Motor neuron (in vitro differentiated cells): ENCODE data around the gene IRF2. TPM values are rescaled to one million over a fixed set of nuclear protein-coding genes. Genes with fewer than 3 reads are reported as not detected.
A peak's percentile ranks its signal among the peaks of the same experiment; 100 is the strongest.

Source experiments
- ATAC-seq, 8 experiments: fragments of 200-7000 bp; cut with Tn5 transposase; replicated peaks in 6 of 8; 2 replicates each; pipeline ENCODE4 v1.8.0; 2021; ENCODE audit warnings: mild to moderate bottlenecking in 8 of 8, moderate library complexity in 8 of 8
- H3K27ac ChIP-seq, 2 donors: fragments of 250-450 bp; sonication (Bioruptor Pico); 2 replicates each; pipeline ENCODE4 v1.9.0; 2021; ENCODE audit warnings: antibody characterized with exemption in 2 of 2, mild to moderate bottlenecking in 2 of 2, moderate library complexity in 1 of 2
- H3K4me1 ChIP-seq, 2 donors: fragments of 250-450 bp; sonication (Bioruptor Pico); replicated peaks in 1 of 2; 2 replicates each; pipeline ENCODE4 v1.6.1; 2021; ENCODE audit warnings: antibody characterized with exemption in 2 of 2, mild to moderate bottlenecking in 2 of 2, moderate library complexity in 1 of 2
- H3K4me3 ChIP-seq, 5 donors: fragments of 250-450 bp; sonication (Bioruptor Pico); 2 replicates each; pipeline ENCODE4 v1.9.0; 2021; ENCODE audit warnings: antibody characterized with exemption in 5 of 5, mild to moderate bottlenecking in 5 of 5, moderate library complexity in 4 of 5
- WGBS, 10 experiments: fragments of 450-650 bp; shearing (Covaris generic); methylation state at CpG; one replicate each; pipeline ENCODE4 v1.0.0; 2022; 5-methylcytosine and 5-hydroxymethylcytosine counted together
- in situ Hi-C, 9 experiments: fragments of 400-800 bp; cut with MboI; loops; one replicate each; pipeline ENCODE4 v1.15.0; 2021; ENCODE audit warnings: low sequenced_read_pairs in 9 of 9, low pct_unique_long_range_greater_than_20kb in 2 of 9; ENCODE audit not compliant: unreplicated experiment in 9 of 9
- total RNA-seq, 8 experiments: library from RNA; unstranded; fragments of 300-600 nt; gene quantifications; 2 replicates each; pipeline versions ENCODE4 v1.2.3 to v1.2.4, GENCODE V29; 2022

IRF2 gene
- total RNA-seq, 8 experiments from 2014 or later = 6.3 to 36.7 (median 15.3) TPM

- H3K4me1 ChIP-seq = peaks cover 21 to 23% of the 10 kb centered on the region in 2 donors
- in situ Hi-C loops = no loop called here
- no peak for ATAC-seq
- H3K27ac ChIP-seq = no peak overlapping the region
- 44 to 100% (median 75%) methylated on average over 5 to 13 of the region's 17 CpGs; no CpG with 5 or more reads in 2 of the 10 experiments for WGBS, 10 experiments
- no peak overlapping the region for H3K4me3 ChIP-seq
Observed at GRCh38 chr4:184392748-184393559, 81.4 kb downstream of the IRF2 start.

- Histone ChIP-seq H3K4me3 (no peak overlapping the region), H3K4me1 (peaks cover 17 to 23% of the 10 kb centered on the region in 2 donors), H3K27ac (no peak overlapping the region)
- no peak for ATAC-seq
- WGBS, 10 experiments = 50 to 100% (median 100%) methylated on average over 1 to 5 of the region's 6 CpGs; no CpG with 5 or more reads in 3 of the 10 experiments
- in situ Hi-C loops = no loop called here
Observed at GRCh38 chr4:184392316-184392715, 82.0 kb downstream of the IRF2 start.

- Histone ChIP-seq H3K4me3 (no peak overlapping the region), H3K27ac (no peak overlapping the region), H3K4me1 (peaks cover 17 to 38% of the 10 kb centered on the region in 2 donors)
- in situ Hi-C loops = no loop called here
- 61 to 98% (median 80%) methylated on average over 1 to 13 of the region's 24 CpGs for WGBS, 10 experiments
- peak in 1 of 8 experiments; percentile 9 for ATAC-seq
Observed at GRCh38 chr4:184389978-184390900, 84.1 kb downstream of the IRF2 start.

GRCh38 chr4:184388106-184388505 lies 86.2 kb downstream of the IRF2 start:
- H3K27ac ChIP-seq = no peak overlapping the region
- H3K4me1 ChIP-seq = peaks cover 17 to 57% of the 10 kb centered on the region in 2 donors
- in situ Hi-C loops = no loop called here
- no peak for ATAC-seq
- no peak overlapping the region for H3K4me3 ChIP-seq
- 80 to 100% (median 93%) methylated on average over 1 to 4 of the region's 6 CpGs; no CpG with 5 or more reads in 3 of the 10 experiments for WGBS, 10 experiments

GRCh38 chr4:184387351-184387750 lies 87.0 kb downstream of the IRF2 start:
- in situ Hi-C loops = no loop called here
- ATAC-seq = no peak
- Histone ChIP-seq H3K4me3 (no peak overlapping the region), H3K27ac (no peak overlapping the region), H3K4me1 (peaks cover 12 to 54% of the 10 kb centered on the region in 2 donors)
- 50 to 100% (median 80%) methylated on average over 1 to 6 of the region's 6 CpGs; no CpG with 5 or more reads in 1 of the 10 experiments for WGBS, 10 experiments

- peak in 1 of 8 experiments; percentile 2 for ATAC-seq
- in situ Hi-C loops = no loop called here
- no peak overlapping the region for H3K4me3 ChIP-seq
- H3K27ac ChIP-seq = no peak overlapping the region
- peaks cover 10 to 56% of the 10 kb centered on the region in 2 donors for H3K4me1 ChIP-seq
- 18 to 100% (median 43%) methylated on average over 1 to 9 of the region's 10 CpGs; no CpG with 5 or more reads in 1 of the 10 experiments for WGBS, 10 experiments
Observed at GRCh38 chr4:184386271-184386781, 88.0 kb downstream of the IRF2 start.

- peaks cover 10 to 56% of the 10 kb centered on the region in 2 donors for H3K4me1 ChIP-seq
- ATAC-seq = no peak
- in situ Hi-C loops = no loop called here
Observed at GRCh38 chr4:184385705-184386141, 88.6 kb downstream of the IRF2 start.

GRCh38 chr4:184384810-184385557 lies 89.4 kb downstream of the IRF2 start:
- H3K4me3 ChIP-seq = no peak overlapping the region
- in situ Hi-C loops = no loop called here
- peaks cover 10 to 51% of the 10 kb centered on the region in 2 donors for H3K4me1 ChIP-seq
- ATAC-seq = no peak
- H3K27ac ChIP-seq = no peak overlapping the region
- WGBS, 10 experiments = 21 to 100% (median 59%) methylated on average over 1 to 6 of the region's 7 CpGs; no CpG with 5 or more reads in 1 of the 10 experiments

More at GRCh38 chr4:184385705-184386141, 88.6 kb downstream of the IRF2 start:
- Histone ChIP-seq H3K27ac (no peak overlapping the region), H3K4me3 (no peak overlapping the region)
- 49 to 100% (median 83%) methylated on average over 1 to 6 of the region's 6 CpGs; no CpG with 5 or more reads in 2 of the 10 experiments for WGBS, 10 experiments

GRCh38 chr4:184384056-184384809 lies 90.1 kb downstream of the IRF2 start:
- peak in 4 of 8 experiments; percentile 22 to 69 (median 59) for ATAC-seq
- Histone ChIP-seq H3K4me1 (peaks cover 6 to 46% of the 10 kb centered on the region in 2 donors), H3K27ac (no peak overlapping the region), H3K4me3 (no peak overlapping the region)
- 0 to 80% (median 32%) methylated on average over 1 to 7 of the region's 13 CpGs; no CpG with 5 or more reads in 2 of the 10 experiments for WGBS, 10 experiments
- in situ Hi-C loops = no loop called here

GRCh38 chr4:184383497-184384055 lies 90.8 kb downstream of the IRF2 start:
- WGBS, 10 experiments = 0 to 100% (median 34%) methylated on average over 1 to 8 of the region's 8 CpGs; no CpG with 5 or more reads in 2 of the 10 experiments
- H3K4me3 ChIP-seq = no peak overlapping the region
- H3K4me1 ChIP-seq = peaks cover 6 to 46% of the 10 kb centered on the region in 2 donors
- no peak overlapping the region for H3K27ac ChIP-seq
- peak; percentile 87 to 93 (median 91) for ATAC-seq
- in situ Hi-C loops = no loop called here

- peak in 1 of 8 experiments; percentile 42 for ATAC-seq
- no peak overlapping the region for H3K4me3 ChIP-seq
- no peak overlapping the region for H3K27ac ChIP-seq
- 36 to 100% (median 63%) methylated on average over 1 to 12 of the region's 12 CpGs for WGBS, 10 experiments
- in situ Hi-C loops = no loop called here
- H3K4me1 ChIP-seq = peaks cover 6 to 46% of the 10 kb centered on the region in 2 donors
Observed at GRCh38 chr4:184382189-184382846, 92.0 kb downstream of the IRF2 start.
